Naive thymus-derived CD8-positive, alpha-beta T cell (primary cell): ENCODE data around the gene GPLD1. TPM values are rescaled to one million over a fixed set of nuclear protein-coding genes. Genes with fewer than 3 reads are reported as not detected.

ENCODE experiments used
- ATAC-seq, 2 donors: fragments of 150-1000 bp; cut with Tn5 transposase in 1 of 2; sonication (Bioruptor Pico), chemical (Tn5 transposase) in 1 of 2; 1 replicate in 1 of 2; 2 replicates in 1 of 2; pipeline ENCODE4 v1.10.0; 2021; ENCODE audit warnings: mild to moderate bottlenecking in 2 of 2, moderate library complexity in 2 of 2
- POLR2A ChIA-PET: fragments of 350-600 bp; sonication (Branson Sonifier 250); formaldehyde crosslinking; loops from one replicate; lab custom pipeline; 2021; ENCODE audit warnings: antibody characterized with exemption; lab: Charles Lee
- DNase-seq, 10 donors: peaks; one replicate each; pipeline versions ENCODE4 v3.0.0 to v3.0.0-alpha.2; 2020 to 2022
- H3K27ac Mint-ChIP-seq, 10 donors: one replicate each; pipeline ENCODE4 v1.8.0; 2020 to 2022; ENCODE audit warnings: mild to moderate bottlenecking in 10 of 10, mixed read lengths in 10 of 10, moderate library complexity in 4 of 10, inconsistent platforms in 1 of 10
- H3K27me3 Mint-ChIP-seq, 5 donors: one replicate each; pipeline ENCODE4 v1.8.0; 2021 to 2022; ENCODE audit warnings: mixed read lengths in 5 of 5
- H3K36me3 Mint-ChIP-seq, 3 donors: one replicate each; pipeline ENCODE4 v1.8.0; 2020 to 2022; ENCODE audit warnings: mixed read lengths in 3 of 3, mild to moderate bottlenecking in 2 of 3, inconsistent platforms in 1 of 3
- H3K4me1 Mint-ChIP-seq, 4 donors: one replicate each; pipeline ENCODE4 v1.8.0; 2021 to 2022; ENCODE audit warnings: mixed read lengths in 4 of 4
- H3K4me3 Mint-ChIP-seq, 10 donors: one replicate each; pipeline ENCODE4 v1.8.0; 2020 to 2022; ENCODE audit warnings: mild to moderate bottlenecking in 10 of 10, mixed read lengths in 10 of 10, moderate library complexity in 6 of 10, inconsistent platforms in 1 of 10
- H3K9me3 Mint-ChIP-seq, 9 donors: one replicate each; pipeline ENCODE4 v1.8.0; 2020 to 2022; ENCODE audit warnings: mixed read lengths in 9 of 9, mild to moderate bottlenecking in 3 of 9, inconsistent platforms in 1 of 9, moderate library complexity in 1 of 9
- polyA plus RNA-seq, 3 donors: library from polyadenylated mRNA; unstranded; fragments of 300-500 nt; fragmentation: Illumina TruSeq; gene quantifications; one replicate each; pipeline ENCODE4 v1.2.3, GENCODE V29; 2021
- total RNA-seq, 8 experiments: library from RNA in 2 of 8; stranded (reverse) in 2 of 8; gene quantifications; one replicate each; pipeline ENCODE4 v1.2.3 and lab custom pipeline; 2021 to 2026

GPLD1 gene
- 1 to 10 TPM; 1.6 to 1.8 TPM for total RNA-seq
- polyA plus RNA-seq = 1 to 10 TPM in 1 of 3 donors, not detected in 2; 1.1 TPM
- total RNA-seq (lab: John Stamatoyannopoulos, UW) = 1.5 to 3.4 (median 2.6) reads per million in 6 experiments

DNA sequence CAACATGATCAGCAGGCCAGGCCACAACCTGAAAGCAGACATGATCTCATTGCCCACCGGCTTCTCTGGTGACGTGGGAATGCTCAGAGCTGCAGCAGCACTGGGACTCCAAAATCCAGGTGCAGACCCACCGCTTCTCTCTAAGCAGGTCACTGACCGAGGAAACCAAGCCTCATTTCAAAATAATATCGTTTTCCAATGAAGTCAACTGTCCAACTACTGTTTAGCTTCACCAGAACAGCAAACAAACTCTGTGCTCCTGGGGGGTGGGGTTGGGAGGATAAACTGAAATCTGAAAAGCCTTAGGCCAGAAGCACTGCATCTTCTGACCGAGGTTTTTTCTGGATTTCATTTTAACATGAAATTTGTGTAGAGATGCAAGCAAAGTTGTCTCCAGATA lies at the start of gene GPLD1:
Gene GPLD1, minus strand, starts transcription at position 109 of the 400 bp plus-strand sequence. Its CDS starts 67 bp downstream, at position 42.
- Mint-ChIP-seq H3K4me1 (peaks cover 11 to 13% (median 12%) of the 10 kb centered on the region in 4 donors), H3K27me3 (no peaks in the 10 kb centered on the region), H3K36me3 (peaks cover 0 to 5% (median 0%) of the 10 kb centered on the region in 3 donors), H3K9me3 (no peaks in the 10 kb centered on the region), H3K4me3 (no peak within 1 kb of the TSS), H3K27ac (no peak within 1 kb of the TSS)
- ATAC-seq (no peak), DNase-seq (no peak)
- POLR2A ChIA-PET = no interaction called here

GRCh38 chr6:24537771-24538385 lies 48.5 kb upstream of the GPLD1 start:
- Mint-ChIP-seq H3K36me3 (peaks cover 6 to 58% (median 19%) of the 10 kb centered on the region in 3 donors), H3K9me3 (no peaks in the 10 kb centered on the region), H3K27me3 (no peaks in the 10 kb centered on the region), H3K4me3 (no peak overlapping the region), H3K27ac (no peak overlapping the region), H3K4me1 (peaks cover 0 to 1% (median 0%) of the 10 kb centered on the region in 4 donors)
- no peak for DNase-seq
- no peak for ATAC-seq
- POLR2A ChIA-PET = no interaction called here

- H3K4me3 Mint-ChIP-seq = no peak overlapping the region
- POLR2A ChIA-PET = no interaction called here
- no peaks in the 10 kb centered on the region for H3K27me3 Mint-ChIP-seq
- peak overlapping the region in 1 of 10 donors; percentile 83 for H3K27ac Mint-ChIP-seq
- H3K4me1 Mint-ChIP-seq = peaks cover 0 to 4% (median 0%) of the 10 kb centered on the region in 4 donors
- peaks cover 9 to 64% (median 24%) of the 10 kb centered on the region in 3 donors for H3K36me3 Mint-ChIP-seq
- ATAC-seq = no peak
- no peaks in the 10 kb centered on the region for H3K9me3 Mint-ChIP-seq
- no peak for DNase-seq
Observed at GRCh38 chr6:24537082-24537699, 47.8 kb upstream of the GPLD1 start.

- H3K4me3 Mint-ChIP-seq = no peak overlapping the region
- H3K36me3 Mint-ChIP-seq = peaks cover 9 to 72% (median 27%) of the 10 kb centered on the region in 3 donors
- no peak overlapping the region for H3K27ac Mint-ChIP-seq
- POLR2A ChIA-PET = no interaction called here
- DNase-seq (no peak), ATAC-seq (no peak)
- H3K27me3 Mint-ChIP-seq = no peaks in the 10 kb centered on the region
- H3K9me3 Mint-ChIP-seq = no peaks in the 10 kb centered on the region
- peaks cover 0 to 4% (median 0%) of the 10 kb centered on the region in 4 donors for H3K4me1 Mint-ChIP-seq
Observed at GRCh38 chr6:24536466-24536865, 47.1 kb upstream of the GPLD1 start.

GRCh38 chr6:24535210-24535609 lies 45.8 kb upstream of the GPLD1 start:
- H3K4me1 Mint-ChIP-seq = peaks cover 0 to 4% (median 0%) of the 10 kb centered on the region in 4 donors
- no peak overlapping the region for H3K4me3 Mint-ChIP-seq
- POLR2A ChIA-PET = interaction anchor here (0.9 kb wide), 1 partner anchor 16 kb away, joined by 3 read pairs; no protein-coding TSS in a partner anchor
- ATAC-seq (no peak), DNase-seq (no peak)
- no peak overlapping the region for H3K27ac Mint-ChIP-seq
- no peaks in the 10 kb centered on the region for H3K9me3 Mint-ChIP-seq
- H3K27me3 Mint-ChIP-seq = no peaks in the 10 kb centered on the region
- peaks cover 9 to 83% (median 33%) of the 10 kb centered on the region in 3 donors for H3K36me3 Mint-ChIP-seq

- Mint-ChIP-seq H3K27ac (no peak overlapping the region), H3K4me3 (no peak overlapping the region), H3K36me3 (peaks cover 13 to 87% (median 35%) of the 10 kb centered on the region in 3 donors), H3K4me1 (peaks cover 0 to 7% (median 1%) of the 10 kb centered on the region in 4 donors), H3K9me3 (no peaks in the 10 kb centered on the region), H3K27me3 (no peaks in the 10 kb centered on the region)
- POLR2A ChIA-PET = no interaction called here
- DNase-seq (no peak), ATAC-seq (no peak)
Observed at GRCh38 chr6:24534329-24534728, 45.0 kb upstream of the GPLD1 start.

GRCh38 chr6:24529985-24530384 lies 40.6 kb upstream of the GPLD1 start:
- no peaks in the 10 kb centered on the region for H3K27me3 Mint-ChIP-seq
- no peak overlapping the region for H3K27ac Mint-ChIP-seq
- H3K4me1 Mint-ChIP-seq = peaks cover 9 to 17% (median 14%) of the 10 kb centered on the region in 4 donors
- DNase-seq (no peak), ATAC-seq (no peak)
- H3K9me3 Mint-ChIP-seq = no peaks in the 10 kb centered on the region
- H3K36me3 Mint-ChIP-seq = peaks cover 13 to 61% (median 33%) of the 10 kb centered on the region in 3 donors
- POLR2A ChIA-PET = no interaction called here
- no peak overlapping the region for H3K4me3 Mint-ChIP-seq

DNA sequence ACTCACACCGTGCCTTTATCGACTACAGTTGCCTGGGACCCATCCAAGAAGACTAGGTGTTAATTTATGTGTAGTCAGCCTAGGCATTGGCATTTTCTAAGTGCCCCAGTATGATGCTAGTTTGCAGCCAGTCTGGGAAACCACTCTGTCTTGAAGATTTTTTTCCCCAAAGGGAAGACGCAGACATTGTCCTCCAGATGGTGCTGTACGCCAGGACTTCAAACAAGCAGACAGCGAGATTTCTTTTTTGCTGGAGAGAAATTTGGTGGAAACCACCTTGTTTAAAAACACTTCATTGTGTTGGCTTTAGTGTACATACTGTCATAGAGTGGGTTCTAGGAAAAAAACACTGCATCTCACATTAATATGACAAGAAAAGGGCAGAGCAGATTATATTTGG lies 35.4 kb upstream of the GPLD1 start:
- peak in 1 of 2 donors; percentile 29 for ATAC-seq
- peak in 5 of 10 donors; percentile 9 to 37 (median 32) for DNase-seq
- POLR2A ChIA-PET = no interaction called here
- Mint-ChIP-seq H3K27ac (peak overlapping the region in 1 of 10 donors; percentile 54), H3K36me3 (peaks cover under 1 to 35% (median 4%) of the 10 kb centered on the region in 3 donors), H3K27me3 (no peaks in the 10 kb centered on the region), H3K4me1 (peaks cover 6 to 21% (median 17%) of the 10 kb centered on the region in 4 donors), H3K4me3 (no peak overlapping the region), H3K9me3 (no peaks in the 10 kb centered on the region)

- POLR2A ChIA-PET = interaction anchor here (0.7 kb wide), 2 partner anchors 100 to 1520 kb away, joined by 3 read pairs; no protein-coding TSS in a partner anchor
- Mint-ChIP-seq H3K4me3 (no peak overlapping the region), H3K4me1 (peaks cover 5 to 21% (median 17%) of the 10 kb centered on the region in 4 donors), H3K27ac (no peak overlapping the region), H3K9me3 (no peaks in the 10 kb centered on the region), H3K27me3 (no peaks in the 10 kb centered on the region), H3K36me3 (peaks cover 0 to 32% (median 3%) of the 10 kb centered on the region in 3 donors)
- ATAC-seq (no peak), DNase-seq (no peak)
Observed at GRCh38 chr6:24524329-24524728, 35.0 kb upstream of the GPLD1 start.

DNA sequence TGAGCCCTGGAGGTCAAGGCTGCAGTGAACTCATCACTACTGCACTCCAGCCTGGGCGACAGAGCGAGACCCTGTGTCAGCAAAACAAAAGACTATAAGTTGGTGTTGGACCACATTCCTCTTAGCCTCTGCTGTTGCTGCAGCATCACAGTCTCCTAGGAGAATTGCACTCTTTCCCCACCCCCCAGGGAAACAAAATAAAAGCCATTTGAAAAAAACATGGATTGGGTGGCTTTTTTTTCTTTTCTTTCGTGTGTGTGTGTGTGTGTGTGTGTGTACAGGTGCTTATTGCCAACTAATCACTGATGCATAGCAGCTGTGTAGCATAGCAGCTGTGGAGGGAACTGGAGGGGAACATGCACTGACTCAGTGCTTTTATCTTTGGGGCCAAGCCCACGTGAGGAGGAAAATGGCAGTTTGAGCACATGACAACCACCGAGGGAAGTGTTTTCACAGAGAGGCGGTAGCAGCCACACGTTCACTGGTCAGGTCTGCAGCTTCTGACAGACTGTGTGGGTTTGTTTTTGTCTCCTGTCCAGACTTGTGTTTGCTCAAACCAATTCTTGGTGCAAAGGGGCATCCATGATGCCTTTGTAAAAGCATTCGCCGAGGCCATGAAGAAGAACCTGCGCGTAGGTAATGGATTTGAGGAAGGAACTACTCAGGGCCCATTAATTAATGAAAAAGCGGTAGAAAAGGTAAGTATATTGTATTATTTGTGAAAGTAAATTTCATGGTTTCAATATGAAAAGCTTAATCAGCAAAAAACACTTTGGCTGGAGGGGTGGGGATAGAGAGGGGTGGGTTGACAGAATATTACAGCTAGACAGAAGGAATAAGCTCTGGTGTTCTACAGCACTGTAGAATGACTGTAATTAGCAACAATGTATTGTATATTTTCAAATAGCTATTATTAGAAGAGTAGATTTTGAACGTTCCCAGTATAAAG lies 33.1 kb upstream of the GPLD1 start:
- POLR2A ChIA-PET = interaction anchor here (0.6 to 0.7 kb wide), 2 partner anchors 28 to 756 kb away, joined by 3 to 5 read pairs; no protein-coding TSS in a partner anchor

GRCh38 chr6:24520929-24521546 lies 31.7 kb upstream of the GPLD1 start:
- Mint-ChIP-seq H3K27ac (peak overlapping the region in 1 of 10 donors; percentile 41), H3K27me3 (no peaks in the 10 kb centered on the region), H3K36me3 (peaks cover 0 to 47% (median 4%) of the 10 kb centered on the region in 3 donors), H3K4me3 (no peak overlapping the region), H3K4me1 (peaks cover 0 to 23% (median 2%) of the 10 kb centered on the region in 4 donors), H3K9me3 (no peaks in the 10 kb centered on the region)
- POLR2A ChIA-PET = interaction anchor here (0.6 to 0.7 kb wide), 2 partner anchors 25 to 178 kb away, joined by 3 read pairs; no protein-coding TSS in a partner anchor
- DNase-seq (peak in 3 of 10 donors; percentile 8 to 19 (median 10)), ATAC-seq (peak; percentile 66 to 80)

More for the DNA sequence above, 33.1 kb upstream of the GPLD1 start:
- H3K36me3 Mint-ChIP-seq = peaks cover 0 to 40% (median 3%) of the 10 kb centered on the region in 3 donors
- H3K4me1 Mint-ChIP-seq = peaks cover 4 to 22% (median 8%) of the 10 kb centered on the region in 4 donors
- H3K9me3 Mint-ChIP-seq = no peaks in the 10 kb centered on the region
- peak in 1 of 10 donors; percentile 5 for DNase-seq
- peak overlapping the region in 1 of 10 donors; percentile 34 for H3K4me3 Mint-ChIP-seq
- no peaks in the 10 kb centered on the region for H3K27me3 Mint-ChIP-seq
- peak overlapping the region in 1 of 10 donors; percentile 59 for H3K27ac Mint-ChIP-seq
- no peak for ATAC-seq
